Esophagus muscularis mucosa (tissue), 3 donors: ENCODE measurements around the gene NTM.
"Not testable (repeated sequence)": the region's sequence is repeated elsewhere in the genome, so short reads cannot be mapped to it uniquely, and the experiment has no call there.

Source experiments
- CTCF ChIP-seq, 3 experiments: fragments of 200-600 bp in 2 of 3; fragments of 450-650 bp in 1 of 3; sonication (generic) in 2 of 3; IDR thresholded peaks; one replicate each; pipeline ENCODE4 v1.5.1; 2017 to 2019; ENCODE audit warnings: antibody characterized with exemption in 3 of 3, mild to moderate bottlenecking in 2 of 3, moderate library complexity in 1 of 3
- POLR2AphosphoS5 ChIP-seq, 2 donors: sonication (generic); formaldehyde crosslinking; IDR thresholded peaks; one replicate each; pipeline ENCODE4 v1.6.1; 2017; ENCODE audit warnings: antibody characterized with exemption in 2 of 2

DNA sequence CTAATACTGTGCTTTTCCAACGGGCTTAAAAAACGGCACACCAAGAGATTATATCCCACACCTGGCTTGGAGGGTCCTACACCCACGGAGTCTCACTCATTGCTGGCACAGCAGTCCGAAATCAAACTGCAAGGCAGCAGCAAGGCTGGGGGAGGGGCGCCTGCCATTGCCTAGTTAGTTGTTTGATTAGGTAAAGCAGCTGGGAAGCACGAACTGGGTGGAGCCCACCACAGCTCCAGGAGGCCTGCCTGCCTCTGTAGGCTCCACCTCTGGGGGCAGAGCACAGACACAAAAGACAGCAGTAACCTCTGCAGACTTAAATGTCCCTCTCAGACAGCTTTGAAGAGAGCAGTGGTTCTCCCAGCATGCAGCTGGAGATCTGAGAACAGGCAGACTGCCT lies 949.0 kb downstream of the NTM start:
- not testable (repeated sequence) for TF ChIP-seq POLR2AphosphoS5, CTCF (IDR thresholded peaks at IDR 0.05)
